ENCODE measurements around the gene CA10.

The CA10 gene

DNA sequence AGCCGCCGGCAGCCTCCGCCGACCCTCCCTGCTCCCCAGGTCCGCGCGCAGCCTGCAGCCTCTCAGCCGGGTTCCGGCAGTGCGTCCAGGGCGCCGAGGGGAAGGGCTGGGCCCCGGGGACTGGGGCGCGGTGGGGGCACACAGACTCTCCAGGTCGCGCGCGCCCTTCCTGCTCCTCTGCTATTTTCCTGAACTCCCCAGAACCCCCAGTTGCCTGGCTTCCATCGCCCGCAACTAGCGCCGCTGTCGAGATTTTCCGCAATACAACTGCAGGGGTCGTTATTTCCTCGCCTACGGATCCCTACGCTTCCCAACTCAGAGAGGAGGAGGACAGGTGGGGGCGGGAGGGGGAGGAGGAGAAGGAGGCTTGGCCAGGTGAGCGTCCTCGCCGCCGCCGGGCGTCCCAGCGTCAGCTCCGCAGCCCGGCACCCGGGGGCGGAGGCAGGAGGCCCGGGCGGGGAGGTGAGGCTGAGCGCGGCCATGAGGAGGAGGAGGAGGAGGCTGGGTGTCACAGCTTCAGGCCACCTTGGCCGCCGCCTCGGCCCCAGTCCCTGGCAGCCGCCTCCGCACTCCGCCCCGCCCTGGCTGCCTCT lies at the start of gene CA10:
Gene CA10, minus strand, starts transcription at position 265 of the 593 bp plus-strand sequence.
- DNase-seq: peak in 1 of 2 experiments; percentile 53

DNA sequence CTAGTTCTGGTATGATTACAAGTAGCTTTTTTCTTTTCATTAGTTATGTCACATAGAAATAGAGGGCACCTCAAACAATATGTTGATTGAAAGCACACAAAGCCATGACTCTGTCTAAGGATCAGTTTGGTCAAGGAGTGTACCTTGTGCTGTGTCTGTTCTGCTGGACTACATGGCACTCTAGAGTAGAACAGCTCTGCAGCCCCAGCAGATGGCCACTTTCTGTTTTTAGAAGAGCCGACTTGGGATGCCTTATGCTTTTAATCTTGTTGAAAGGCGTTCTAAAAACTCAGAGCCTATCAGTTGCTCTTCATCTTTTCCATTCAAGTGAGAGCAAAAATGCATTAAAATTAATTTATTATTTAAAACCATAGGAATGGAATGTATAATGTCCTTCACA lies 49.3 kb upstream of the CA10 start:
- DNase-seq: no peak

DNA sequence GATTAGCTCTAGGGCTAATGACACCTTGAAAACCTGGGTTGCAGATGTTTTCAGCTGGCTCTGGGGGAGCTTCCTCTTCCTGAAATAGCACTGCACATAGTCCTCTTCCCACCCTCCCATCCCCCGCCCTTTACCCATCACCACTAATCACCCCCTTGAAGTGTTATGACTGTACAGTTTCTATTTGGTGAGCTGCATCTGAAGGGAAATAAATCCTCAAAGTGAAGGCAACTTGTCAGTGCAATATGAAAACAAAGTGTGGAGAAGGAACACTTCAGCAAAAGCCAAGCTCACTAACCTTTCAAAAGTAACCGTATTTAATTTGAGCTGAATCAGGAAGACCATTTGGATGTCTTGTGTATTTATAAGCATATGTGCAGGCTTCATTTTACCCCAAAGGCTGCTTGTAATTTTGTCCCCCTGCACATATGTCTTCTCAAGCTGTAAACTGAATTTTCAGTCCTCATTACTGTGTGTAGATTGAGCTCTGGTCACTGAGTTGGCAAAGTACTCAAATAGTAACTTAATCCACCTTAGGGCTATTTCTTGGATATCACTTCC lies 44.1 kb upstream of the CA10 start:
- DNase-seq: no peak

DNA sequence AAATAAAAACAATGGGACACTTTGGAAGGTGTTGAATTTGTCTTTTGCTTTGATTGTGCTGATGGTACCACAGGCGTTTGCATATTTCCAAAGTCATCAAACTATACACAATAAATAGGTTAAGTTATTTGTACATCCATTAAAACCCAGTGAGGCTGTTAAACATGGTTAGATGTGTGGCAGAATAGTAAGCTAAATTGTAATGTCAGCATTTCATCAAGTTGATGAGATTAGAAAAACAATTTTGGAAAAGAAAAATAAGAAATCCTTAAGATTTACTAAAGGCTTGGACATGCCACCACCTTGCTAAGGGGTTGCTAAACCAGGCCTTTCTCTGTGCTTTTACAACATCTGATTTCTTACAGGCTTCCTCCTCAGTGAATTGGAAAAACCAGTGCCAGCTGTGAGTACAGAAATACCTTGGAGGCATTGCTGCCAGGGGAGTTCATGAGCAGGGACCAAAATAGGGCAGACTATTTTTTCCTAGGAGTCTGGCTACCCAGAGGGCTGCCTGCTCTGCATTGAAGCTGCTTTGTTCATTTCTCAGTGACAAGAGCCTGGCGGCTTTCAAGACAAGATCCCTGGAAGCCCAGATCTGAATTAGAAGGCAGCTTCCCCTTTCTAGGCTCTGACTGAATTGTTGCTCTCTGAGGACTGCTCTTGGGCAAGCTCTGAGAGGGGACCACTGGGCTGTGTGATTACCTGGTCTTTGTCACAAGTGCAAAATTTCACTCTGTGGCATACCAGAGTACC lies 43.4 kb upstream of the CA10 start:
- no peak for DNase-seq

DNA sequence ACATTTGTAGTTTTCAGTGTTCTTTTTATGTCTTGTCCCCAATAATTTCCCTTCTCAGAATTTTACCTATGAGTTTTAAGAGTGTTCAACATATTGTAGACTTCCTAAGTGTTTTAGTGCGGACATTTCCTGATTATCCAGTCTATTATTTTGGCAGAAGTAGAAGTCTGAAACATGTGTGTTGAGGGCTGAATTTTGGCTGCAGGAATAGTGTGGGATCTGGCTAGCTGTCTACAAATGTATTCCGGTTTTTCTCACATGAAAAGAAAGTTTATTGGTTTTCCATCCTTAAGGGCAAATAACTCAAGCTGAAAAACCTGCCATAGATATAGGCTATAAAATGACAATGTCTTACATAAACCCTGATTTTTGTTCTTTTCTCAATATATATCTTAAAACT lies 33.0 kb upstream of the CA10 start:
- no peak for DNase-seq

DNA sequence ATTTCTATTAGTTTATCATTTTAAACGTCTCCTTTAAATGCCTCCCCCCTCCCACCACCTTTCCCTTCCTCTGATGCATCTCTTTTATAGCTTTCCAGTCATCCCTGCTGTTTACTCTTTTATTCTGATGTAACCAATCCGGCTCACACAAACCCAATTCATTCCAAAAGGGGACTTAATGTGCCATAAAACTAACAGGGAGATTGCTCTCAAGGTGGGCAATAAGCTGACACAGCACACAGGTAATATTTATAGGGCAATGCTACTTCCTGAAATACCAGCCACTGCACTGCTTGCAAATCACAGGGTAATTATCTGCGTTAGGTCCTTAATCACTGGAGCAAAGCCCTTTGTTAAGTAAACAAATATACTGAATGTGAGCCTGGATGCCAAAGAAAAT lies 23.3 kb upstream of the CA10 start:
- DNase-seq: no peak

DNA sequence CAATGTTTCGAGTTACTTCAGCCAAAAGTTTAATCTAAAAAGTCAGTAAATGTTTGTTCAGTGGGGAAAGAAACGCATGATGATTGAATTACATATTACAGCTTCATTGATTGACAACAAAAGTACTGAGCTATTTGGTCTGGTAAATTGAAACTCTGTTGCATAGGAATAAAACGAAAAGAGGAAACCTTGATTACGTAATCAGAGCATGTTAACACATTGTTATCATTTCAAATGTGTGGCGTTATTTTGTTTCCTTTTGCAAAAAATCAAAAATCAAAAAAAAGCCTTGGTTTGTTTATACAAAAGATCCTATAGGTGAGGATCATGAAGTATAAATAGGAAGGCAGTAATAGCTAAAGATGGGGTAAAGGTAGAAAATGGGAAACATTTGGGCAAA lies 19.5 kb upstream of the CA10 start:
- no peak for DNase-seq

DNA sequence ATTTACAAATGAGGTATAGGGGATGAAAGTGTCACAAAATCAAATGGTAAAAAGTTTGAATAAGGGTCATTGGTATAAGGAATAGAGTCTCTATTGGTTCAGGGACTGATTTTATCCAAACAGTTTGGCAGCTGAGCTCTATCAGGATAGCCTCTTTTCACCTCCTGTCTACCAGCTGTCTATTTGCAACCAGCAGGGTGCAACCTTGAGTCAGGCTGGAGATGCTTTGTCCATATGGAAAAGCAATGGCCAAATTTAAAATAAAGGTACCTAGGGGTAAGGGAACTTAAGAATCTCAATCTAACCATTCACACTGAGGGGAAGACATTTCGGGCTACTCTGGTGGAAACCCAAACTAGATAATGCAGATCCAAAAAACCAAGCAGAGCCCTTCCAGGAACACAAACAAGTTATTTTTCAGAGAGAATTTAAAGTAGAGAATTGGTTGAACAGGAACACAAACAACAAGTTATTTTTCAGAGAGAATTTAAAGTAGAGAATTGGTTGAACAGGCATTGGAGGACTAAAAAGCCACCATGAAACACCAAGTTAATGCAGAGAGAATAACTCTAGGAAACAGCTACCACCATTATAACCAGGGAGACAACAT lies 12.6 kb upstream of the CA10 start:
- peak in 1 of 2 experiments; percentile 75 for DNase-seq

DNA sequence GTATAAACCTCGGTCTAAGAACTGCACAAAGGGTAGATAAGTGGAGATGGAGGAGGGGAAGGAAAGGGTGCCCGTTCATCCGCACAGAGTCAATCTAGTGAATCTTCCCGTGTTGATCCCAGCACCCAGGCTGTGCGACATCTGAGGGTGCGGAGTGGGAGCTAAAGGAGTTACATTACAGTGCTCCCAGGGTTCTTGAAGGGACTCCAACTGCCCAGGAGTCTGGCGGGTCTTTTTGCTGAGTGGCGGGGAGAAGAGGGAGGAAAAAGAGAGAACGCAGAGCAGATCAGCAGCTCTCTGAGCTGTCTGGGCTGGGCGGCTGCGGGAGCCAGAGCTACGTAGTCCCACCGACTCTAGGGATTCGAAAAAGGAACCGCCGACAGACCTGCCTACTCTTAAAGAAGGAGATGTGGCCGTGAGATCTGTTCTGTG lies 1.6 kb upstream of the CA10 start:
- DNase-seq: no peak

DNA sequence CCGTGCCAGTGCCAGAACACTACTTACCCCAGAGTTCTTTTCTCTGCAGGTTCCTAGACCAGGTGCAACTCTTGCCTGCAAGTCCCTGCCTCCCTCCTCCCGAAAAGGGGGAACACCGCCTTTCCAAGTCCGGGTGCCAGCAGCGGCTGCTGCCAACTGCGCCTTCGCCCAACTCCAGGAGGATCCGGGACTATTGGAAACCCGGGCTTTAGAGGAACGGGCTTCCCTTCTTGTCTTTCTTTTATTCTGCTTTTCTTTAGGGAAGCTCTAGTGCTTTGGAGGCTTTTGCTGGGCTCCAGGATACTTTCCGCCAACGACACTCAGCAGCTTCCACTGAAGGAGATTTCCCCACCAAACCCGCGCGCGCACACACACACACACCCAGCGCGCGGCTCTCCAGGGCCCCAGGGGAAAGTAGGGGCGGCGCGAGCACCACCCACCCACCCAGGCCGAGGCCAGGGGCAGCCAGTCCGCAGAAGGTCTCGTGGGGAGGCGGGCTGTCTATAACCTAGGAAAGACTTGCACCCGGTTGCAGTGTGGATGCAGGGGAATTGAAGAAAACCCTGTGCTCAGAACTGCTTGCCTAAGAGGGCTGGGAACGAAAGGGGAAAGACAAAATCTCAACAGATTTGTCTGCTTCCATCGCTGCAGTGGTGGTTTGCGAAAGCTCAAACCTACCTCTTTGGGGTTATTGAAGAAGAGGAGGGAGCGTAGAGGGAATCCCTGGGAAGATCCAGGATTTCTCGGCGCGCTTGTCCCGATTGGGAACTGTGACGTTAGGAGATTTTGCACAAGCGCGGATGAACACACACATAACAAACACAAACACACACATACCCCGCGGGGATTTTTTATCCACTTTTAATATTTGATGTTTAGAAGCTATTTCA lies 977 bp upstream of the CA10 start:
- DNase-seq: no peak

DNA sequence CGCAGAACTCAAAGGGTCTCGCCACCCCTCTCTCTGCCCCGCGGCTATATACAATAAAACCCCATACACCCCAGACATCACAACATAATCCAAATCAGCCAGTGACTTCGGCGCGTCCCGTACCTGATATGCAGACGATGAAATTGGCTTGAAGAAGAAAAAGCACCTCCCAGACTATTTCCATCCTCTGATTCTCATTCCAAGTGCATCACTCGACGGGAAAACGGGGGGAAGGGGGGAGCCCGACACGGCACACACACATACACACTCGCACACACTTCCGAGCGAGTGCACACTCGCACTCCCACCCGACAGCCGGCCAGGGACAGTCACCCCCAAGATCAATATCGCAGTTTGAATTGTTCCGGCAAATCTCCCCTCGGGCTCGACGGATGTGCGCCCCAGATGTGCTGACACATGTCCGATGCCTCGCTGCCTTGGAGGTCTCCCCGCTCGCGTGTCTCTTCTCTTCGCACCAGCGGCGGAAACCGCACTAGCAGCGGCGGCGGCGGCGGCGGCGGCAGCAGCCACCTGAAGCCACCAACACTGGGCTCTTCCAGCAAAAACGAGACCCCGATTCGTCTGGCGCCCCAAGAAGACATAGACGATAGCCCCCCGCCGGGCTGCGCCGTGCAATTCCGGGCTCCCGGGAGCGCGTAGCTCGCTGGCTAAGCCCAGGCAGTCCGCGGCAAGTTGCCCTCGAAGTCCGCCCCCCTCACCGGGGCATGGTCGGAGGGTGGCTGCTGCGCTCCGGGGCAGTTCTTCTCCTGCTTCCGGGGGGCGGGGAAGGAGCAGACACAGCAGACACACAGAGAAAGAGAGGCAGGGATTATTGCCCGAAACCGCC lies 688 bp downstream of the CA10 start:
- peak in 1 of 2 experiments; percentile 42 for DNase-seq

DNA sequence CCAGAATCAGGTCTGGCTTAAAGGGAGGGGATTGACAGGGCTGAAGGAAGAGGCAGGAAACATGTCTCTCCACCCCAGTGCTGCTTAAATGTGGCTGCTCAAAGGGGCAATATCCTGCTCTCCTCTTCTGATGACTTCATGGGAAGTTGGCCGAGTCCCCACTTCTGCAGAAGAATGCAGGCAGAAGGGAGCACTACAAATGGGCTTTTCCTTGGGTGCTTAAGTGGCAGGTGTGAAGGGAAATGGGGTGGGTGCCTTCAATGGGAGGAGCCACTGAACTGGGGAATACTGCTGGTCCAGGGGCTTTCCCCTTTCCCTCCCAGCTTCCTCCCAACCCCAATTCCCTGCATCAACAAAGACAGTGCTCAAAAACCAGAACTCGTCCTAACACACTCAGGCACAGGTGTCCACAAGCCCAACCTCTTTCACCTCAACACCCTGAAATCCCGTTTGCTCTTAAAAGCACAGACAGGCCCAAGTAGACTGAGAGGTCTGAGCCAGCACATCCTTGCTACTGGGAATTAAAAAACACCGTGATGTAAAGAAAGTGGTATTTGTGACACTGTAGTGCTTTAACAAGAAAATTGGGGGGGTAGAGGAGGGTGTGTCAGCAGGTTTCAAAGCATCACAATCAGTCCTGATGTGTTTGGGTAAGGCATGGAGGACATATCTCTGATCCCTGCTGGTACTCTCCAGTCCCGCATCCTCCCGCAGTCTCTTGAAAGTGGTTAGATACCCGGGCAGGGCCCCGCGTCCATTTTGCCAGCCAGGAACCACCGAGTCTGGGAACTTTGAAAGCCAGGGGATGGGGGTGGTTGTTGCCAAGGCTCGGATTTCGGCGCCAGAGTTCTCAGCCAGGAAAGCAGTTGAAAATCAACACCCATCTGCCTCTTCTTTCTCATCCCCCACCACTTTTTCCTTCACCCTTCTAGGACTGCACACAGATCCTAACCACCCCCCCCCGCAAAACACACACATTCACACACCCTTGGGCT lies 1.6 kb downstream of the CA10 start:
- peak; percentile 62 to 84 for DNase-seq

DNA sequence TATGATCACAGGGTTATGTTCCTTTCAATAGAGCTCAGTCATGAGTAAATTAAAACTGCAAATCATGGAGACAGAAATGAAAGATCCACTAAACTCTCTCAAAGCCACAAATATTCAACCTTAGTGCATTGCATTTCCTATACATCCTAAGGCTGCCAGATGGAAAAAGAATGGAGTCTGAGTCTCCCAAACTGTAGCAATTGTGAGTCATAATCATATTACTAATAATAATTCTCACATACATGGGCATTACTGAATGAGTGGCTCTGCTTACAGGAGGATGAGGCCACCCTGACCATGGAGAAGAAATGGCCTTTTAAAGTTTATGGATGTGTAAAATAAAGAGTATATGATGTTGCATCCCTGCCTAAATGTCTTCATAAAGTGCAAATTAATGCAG lies 3.2 kb downstream of the CA10 start:
- no peak for DNase-seq

DNA sequence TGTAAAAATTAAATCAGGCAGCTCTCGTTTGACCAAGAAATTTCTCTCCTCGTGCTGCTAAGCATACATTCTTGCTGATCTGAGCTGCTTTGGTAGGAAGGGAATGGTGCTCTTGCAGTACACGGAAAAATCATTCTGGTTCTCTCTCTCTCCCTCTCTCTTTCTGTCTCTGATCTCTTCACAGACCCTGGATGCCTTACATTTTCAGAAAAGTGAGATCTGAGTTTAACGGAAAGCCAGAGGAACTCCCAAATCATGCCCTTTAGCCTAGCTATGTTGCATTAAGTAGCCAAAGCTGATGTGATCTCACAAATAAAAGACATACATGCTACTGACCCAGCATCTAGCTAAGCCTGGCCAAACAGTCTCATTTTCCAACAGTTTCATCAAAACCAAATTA lies 4.0 kb downstream of the CA10 start:
- no peak for DNase-seq

DNA sequence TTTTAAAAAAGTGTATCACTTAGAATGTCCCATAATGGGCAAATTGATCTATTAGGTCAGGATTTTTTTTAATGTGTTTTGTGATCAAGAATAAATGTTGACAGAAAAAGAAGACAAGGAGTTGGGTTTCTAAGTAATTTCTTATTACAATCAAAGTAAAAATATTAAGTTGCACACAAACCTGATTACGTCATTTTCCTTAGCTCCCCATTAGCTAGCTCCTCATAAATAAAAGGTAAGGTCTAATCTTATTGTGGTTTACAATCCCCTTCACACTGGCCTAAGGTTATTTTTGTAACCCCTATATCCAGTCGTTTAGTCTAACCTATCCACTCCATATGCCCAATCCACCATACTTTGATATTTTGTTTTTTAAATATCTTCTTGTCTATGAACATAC lies 7.6 kb downstream of the CA10 start:
- DNase-seq: no peak

DNA sequence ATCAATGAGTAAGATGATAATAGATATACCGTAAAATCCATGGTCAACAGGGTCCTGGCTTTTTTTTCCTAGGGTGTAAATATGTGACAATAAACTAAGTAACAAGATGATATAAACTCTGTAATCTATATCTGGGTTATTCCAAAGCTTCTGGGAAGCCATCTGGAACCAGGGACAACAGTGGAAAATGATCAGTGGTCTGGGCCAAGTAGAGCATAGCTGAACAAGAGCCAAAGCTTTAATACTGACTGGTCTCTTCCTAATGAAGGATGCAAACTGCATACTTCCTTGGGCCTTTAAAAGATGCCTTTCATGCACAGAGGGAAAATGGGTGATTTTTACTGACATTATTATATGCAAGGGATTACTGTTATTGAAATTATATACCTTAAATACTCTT lies 8.9 kb downstream of the CA10 start:
- peak in 1 of 2 experiments; percentile 66 for DNase-seq

DNA sequence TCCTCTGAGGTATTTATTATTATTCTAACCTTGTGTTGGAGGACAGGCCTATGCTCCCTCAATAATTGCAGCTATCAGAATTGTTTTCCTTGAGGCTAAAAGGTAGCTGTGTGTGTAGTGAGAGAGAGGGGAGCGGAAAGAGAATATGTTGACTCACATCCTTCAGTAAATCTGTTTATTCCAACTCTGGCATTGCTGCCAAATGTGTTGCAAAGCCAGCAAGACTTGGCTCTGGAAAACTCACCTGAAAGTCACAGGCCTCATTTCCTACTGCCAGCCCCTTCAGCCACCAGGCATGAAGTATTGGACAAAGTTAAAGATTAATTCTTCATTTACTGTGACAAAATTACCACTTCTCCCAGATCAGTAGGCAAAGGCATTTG lies 9.6 kb downstream of the CA10 start:
- peak; percentile 59 to 74 for DNase-seq

DNA sequence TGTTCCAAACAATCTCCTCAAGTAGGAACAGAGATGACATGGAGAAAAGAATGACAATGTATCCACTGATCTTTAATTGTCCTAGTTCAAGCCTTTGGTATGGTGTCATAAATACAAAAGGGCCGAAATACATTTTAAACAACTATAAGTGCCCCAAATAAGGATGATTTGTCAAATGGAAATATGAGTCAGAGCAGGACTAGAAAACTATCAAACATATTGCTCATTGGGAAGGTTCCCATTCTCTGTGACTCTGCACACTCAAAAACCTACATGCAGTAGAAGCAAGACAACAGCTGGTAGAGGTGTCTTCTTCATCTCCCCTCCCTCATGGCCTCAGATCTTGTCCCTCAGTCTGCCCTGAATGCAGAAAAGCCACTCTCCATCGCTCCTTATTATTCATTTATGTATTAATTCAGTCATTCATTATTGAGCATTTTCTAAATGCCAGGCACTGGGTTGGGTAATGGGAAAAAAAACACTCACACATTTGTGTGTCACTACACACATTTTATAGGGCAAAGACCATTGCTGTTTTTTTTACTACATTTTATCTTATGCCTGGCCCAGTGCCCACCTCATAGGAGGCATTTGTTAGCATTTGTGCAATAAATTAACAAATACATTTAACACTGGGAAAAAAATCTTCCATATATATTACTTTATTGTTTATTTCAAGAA lies 10.1 kb downstream of the CA10 start:
- DNase-seq: peak in 1 of 2 experiments; percentile 18

DNA sequence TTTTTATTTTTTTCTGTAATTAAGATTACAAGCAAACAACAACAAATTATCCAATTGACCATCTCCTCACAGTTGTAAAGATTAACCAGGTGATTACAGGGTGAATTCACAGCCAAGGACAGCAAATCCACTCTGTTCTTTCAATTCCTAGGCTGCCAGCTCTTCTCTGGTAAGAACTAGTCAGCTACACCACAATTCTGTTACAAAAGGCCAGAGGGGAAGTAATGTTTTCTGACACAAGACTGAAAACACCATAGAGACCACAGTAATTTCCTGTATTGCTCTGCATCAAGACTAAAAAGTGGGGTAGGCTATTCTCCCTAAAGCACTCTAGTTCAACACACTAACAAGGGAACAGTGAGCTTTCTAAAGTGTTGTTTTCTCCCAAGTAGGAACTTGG lies 10.6 kb downstream of the CA10 start:
- no peak for DNase-seq

DNA sequence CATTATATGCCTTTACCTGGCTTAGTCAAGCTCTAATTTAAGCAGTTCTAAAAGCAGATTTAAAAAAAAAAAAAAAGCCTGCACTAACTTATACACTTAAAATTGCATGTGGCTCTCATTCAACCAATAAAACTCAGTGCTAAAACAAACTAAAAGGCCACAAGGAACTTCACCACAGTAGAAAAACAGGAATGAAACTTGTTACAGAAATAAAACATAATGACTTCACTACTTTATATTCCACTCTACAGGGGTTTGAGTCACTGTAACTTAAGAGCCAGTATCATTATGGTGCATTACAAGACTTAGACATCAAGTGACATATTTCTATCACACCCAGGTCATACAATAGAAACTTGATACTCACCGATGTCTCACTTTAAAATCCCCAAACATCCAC lies 11.1 kb downstream of the CA10 start:
- no peak for DNase-seq

Data from NCI-H446 (cell line).